ENCODE measurements around the gene CORO2B.

The CORO2B gene

GRCh38 chr15:68699124-68699880 is 120.5 kb downstream of the CORO2B start (continued):
- no peak for TF ChIP-seq CSRNP3 (CRISPR knock-in tag; IDR thresholded peaks at IDR 0.05)
- TF ChIP-seq ZC3H10 (CRISPR knock-in tag; IDR thresholded peaks at IDR 0.05), result no peak

- ATAC-seq, result no peak; the same call in 2 of the 3 replicates
- TF ChIP-seq POU6F1 (CRISPR knock-in tag; IDR thresholded peaks at IDR 0.05; ENCODE audit: borderline replicate concordance, low read depth) (no peak), ESRRG (CRISPR knock-in tag; IDR thresholded peaks at IDR 0.05) (no peak), ZNF565 (CRISPR knock-in tag; conservative IDR thresholded peaks at IDR 0.05; ENCODE audit: low read depth) (no peak), ZNF70 (CRISPR knock-in tag; IDR thresholded peaks at IDR 0.05) (no peak), PATZ1 (CRISPR knock-in tag; IDR thresholded peaks at IDR 0.05; ENCODE audit: borderline replicate concordance) (no peak), SNAI2 (CRISPR knock-in tag; IDR thresholded peaks at IDR 0.05) (no peak), ISL1 (CRISPR knock-in tag; IDR thresholded peaks at IDR 0.05) (no peak), RARB (CRISPR knock-in tag; IDR thresholded peaks at IDR 0.05) (no peak), TCF4 (CRISPR knock-in tag; IDR thresholded peaks at IDR 0.05; ENCODE audit: borderline replicate concordance) (no peak), OSR1 (CRISPR knock-in tag; IDR thresholded peaks at IDR 0.05) (no peak)
Observed at GRCh38 chr15:68699881-68700454, 121.2 kb downstream of the CORO2B start.

GRCh38 chr15:68700455-68701123 is 121.8 kb downstream of the CORO2B start:
- ATAC-seq, result peak; percentile 59
- TF ChIP-seq ZFP3 (CRISPR knock-in tag; IDR thresholded peaks at IDR 0.05), result no peak
- 0 out of 2 replicates have a peak, but pooled peaks have one; percentile 13 for TF ChIP-seq ISL1 (CRISPR knock-in tag; IDR thresholded peaks at IDR 0.05)
- no peak for TF ChIP-seq OSR1 (CRISPR knock-in tag; IDR thresholded peaks at IDR 0.05)
- TF ChIP-seq CSDC2 (CRISPR knock-in tag; IDR thresholded peaks at IDR 0.05), result no peak
- TF ChIP-seq RARB (CRISPR knock-in tag; IDR thresholded peaks at IDR 0.05), result no peak
- 0 out of 2 replicates have a peak, but pooled peaks have one; percentile 21 for TF ChIP-seq TSHZ2 (CRISPR knock-in tag; IDR thresholded peaks at IDR 0.05)
- peak; percentile 96 for TF ChIP-seq ZNF70 (CRISPR knock-in tag; IDR thresholded peaks at IDR 0.05)
- TF ChIP-seq BACH2 (CRISPR knock-in tag; IDR thresholded peaks at IDR 0.05; ENCODE audit: borderline replicate concordance), result no peak
- no peak for TF ChIP-seq PATZ1 (CRISPR knock-in tag; IDR thresholded peaks at IDR 0.05; ENCODE audit: borderline replicate concordance)
- TF ChIP-seq GLIS3 (CRISPR knock-in tag; IDR thresholded peaks at IDR 0.05), result no peak
- TF ChIP-seq ZNF8 (CRISPR knock-in tag; IDR thresholded peaks at IDR 0.05), result no peak
- TF ChIP-seq SNAI2 (CRISPR knock-in tag; IDR thresholded peaks at IDR 0.05), result 0 out of 2 replicates have a peak, but pooled peaks have one; percentile 4
- 0 out of 2 replicates have a peak, but pooled peaks have one; percentile 53 for TF ChIP-seq CREB5 (CRISPR knock-in tag; IDR thresholded peaks at IDR 0.05; ENCODE audit: low read depth)
- no peak for TF ChIP-seq ARNTL (CRISPR knock-in tag; IDR thresholded peaks at IDR 0.05; ENCODE audit: borderline replicate concordance, low read depth)
- TF ChIP-seq PPARA (CRISPR knock-in tag; IDR thresholded peaks at IDR 0.05; ENCODE audit: borderline replicate concordance), result no peak
- TF ChIP-seq ESRRG (CRISPR knock-in tag; IDR thresholded peaks at IDR 0.05), result no peak

Measured in SK-N-SH treated with all-trans-retinoic acid at 6 μM for 48 hours (cell line).